GM12874 (cell line): ENCODE data around the gene TMEM164.

Experiments
- TF ChIP-seq, protein P1 (sequence below): IDR thresholded peaks from 2 replicates; pipeline ENCODE4 v1.5.1; 2011; ENCODE audit warnings: low read depth, mild to moderate bottlenecking, control low read depth, low read length, moderate library complexity; ENCODE audit not compliant: insufficient read depth

Gene TMEM164

DNA sequence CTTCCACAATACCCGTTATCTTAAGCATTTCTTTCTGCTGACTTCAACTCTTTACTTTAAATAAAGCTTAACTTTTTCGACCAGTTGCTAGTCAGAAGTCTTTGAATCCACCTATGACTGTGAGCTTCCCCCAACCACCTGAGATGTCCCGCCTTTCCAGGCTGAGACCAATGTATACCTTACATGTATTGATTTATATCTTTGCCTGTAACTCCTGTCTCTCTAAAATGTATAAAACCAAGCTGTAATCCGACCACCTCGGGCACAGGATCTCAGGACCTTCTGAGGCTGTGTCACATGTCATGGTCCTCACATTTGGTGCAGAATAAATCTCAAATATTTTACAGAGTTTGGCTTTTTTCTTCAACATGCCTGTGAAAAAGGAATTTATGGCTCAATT, 2.9 kb upstream of the TMEM164 start:
- TF ChIP-seq, protein P1, sequence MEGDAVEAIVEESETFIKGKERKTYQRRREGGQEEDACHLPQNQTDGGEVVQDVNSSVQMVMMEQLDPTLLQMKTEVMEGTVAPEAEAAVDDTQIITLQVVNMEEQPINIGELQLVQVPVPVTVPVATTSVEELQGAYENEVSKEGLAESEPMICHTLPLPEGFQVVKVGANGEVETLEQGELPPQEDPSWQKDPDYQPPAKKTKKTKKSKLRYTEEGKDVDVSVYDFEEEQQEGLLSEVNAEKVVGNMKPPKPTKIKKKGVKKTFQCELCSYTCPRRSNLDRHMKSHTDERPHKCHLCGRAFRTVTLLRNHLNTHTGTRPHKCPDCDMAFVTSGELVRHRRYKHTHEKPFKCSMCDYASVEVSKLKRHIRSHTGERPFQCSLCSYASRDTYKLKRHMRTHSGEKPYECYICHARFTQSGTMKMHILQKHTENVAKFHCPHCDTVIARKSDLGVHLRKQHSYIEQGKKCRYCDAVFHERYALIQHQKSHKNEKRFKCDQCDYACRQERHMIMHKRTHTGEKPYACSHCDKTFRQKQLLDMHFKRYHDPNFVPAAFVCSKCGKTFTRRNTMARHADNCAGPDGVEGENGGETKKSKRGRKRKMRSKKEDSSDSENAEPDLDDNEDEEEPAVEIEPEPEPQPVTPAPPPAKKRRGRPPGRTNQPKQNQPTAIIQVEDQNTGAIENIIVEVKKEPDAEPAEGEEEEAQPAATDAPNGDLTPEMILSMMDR = no peak

DNA sequence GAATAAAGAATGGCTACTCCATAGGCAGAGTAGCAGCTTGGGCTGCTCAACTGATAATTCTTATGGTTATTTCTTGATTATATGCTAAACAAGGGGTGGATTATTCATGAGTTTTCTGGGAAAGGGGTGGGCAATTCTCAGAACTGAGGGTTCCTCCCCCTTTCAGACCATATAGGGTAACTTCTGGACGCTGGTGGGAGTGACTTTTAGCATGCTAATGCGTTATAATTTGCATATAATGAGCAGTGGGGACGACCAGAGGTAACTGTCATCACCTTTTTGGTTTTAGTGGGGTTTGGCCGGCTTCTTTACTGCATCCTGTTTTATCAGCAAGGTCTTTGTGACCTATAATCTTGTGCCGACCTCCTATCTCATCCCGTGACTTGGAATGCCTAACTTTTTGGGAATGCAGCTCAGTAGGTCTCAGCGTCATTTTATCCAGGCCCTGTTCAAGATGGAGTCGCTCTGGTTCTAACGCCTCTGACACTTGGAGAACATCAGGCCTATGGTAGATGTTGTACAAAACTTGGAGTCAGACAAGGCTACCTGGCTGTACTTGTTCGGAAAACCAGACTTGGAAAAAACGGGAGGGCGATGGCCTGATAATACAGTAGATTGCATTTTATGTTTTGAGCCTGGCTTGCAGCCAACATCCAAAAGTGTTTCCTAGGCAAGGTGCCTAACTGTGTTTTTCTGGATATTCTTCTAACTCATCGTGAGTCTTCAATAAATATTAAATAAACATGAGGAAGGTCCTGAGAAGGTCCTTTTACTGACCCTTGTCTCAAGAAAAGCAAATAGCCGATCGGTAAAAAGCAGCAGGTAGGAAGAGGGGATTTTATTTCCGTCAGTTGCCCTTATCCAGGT, 1.8 kb upstream of the TMEM164 start:
- TF ChIP-seq, protein P1 = no peak

DNA sequence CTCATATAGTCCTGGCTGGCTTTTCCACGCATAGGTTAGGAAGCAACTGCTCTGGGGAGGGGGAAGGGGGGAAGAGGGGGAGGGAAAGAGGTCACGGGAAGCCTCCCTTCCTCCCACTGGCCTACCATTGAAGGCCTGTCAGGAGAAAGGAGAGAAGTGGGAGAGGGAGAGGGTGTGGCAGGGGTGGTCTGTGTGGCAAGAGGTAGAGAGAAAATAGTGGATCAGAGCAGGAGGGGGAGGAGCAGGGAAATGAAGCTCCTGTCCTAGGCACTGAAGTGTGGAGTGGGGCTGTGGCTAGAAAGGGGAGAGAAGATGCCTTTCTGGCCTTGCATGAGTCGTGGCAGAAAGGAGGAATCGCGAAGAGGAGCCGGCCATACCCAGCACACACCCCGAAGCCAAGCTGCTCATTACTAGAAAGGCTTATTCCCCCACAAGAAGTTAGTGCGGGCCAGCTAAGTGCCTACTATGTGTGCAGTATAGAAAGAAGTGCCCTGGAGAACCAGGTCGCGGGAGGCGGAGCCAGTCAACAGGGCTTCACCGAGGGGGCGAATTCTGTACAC, 1.1 kb upstream of the TMEM164 start:
- TF ChIP-seq, protein P1 = no peak

DNA sequence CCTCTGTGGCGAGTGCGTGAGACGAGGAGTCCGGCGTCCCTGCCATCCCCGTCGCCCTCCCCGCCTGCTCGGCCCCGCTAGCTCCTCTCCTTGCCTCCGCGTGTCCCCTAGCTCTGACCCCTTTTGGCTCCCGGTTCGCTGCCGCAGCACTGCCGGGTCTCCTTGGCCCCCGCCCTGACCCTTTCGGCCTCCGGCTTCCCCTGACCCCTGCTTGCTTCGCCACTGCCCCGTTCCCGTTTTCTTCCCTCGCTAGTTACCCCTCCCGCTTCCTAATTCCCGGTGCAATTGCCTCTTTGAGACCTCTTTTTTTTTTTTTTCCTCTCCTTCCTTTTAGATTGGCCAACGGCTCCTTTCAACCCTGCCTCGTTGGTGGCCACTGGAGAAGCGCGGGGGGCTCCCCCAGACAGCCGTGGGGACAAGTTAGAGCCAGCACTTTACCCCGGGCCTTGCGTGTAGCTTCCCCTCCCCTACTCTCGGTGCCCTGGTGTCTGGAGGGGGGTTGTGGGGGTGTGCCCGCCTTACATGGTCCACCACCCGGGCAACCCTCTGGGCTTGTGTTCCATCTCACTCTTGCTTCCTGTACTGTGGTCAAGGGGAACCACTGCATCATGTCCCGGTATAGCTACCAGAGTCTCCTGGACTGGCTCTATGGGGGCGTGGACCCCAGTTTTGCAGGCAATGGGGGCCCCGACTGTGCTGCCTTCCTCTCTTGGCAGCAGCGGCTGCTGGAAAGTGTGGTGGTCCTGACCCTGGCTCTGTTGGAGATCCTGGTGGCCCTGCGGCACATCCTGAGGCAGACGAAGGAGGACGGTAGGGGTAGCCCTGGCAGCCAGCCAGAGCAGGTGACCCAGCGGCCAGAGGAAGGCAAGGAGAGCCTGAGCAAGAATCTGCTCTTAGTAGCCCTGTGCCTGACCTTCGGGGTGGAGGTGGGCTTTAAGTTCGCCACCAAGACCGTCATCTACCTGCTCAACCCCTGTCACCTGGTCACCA, 548 bp downstream of the TMEM164 start:
- TF ChIP-seq, protein P1 = no peak

DNA sequence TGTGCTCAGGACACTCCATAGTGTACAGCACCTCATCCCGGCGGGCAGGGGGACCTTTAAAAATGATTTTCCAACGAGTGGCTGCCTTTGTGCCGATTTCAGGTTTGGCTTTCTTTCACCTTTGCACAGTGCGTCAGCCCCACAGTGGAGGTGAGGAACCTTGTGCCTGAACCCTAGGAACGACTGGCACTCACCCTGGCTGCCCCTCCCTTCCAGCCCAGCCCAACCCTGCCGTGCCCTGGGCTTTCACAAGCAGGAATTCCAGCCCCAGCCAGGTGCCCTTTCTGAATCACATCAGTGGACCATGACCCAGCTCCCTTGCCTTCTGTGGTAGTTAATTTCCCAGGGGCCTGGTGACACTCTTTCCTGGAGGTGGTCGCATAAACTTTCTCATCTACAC, 1.3 kb downstream of the TMEM164 start:
- TF ChIP-seq, protein P1 = no peak

DNA sequence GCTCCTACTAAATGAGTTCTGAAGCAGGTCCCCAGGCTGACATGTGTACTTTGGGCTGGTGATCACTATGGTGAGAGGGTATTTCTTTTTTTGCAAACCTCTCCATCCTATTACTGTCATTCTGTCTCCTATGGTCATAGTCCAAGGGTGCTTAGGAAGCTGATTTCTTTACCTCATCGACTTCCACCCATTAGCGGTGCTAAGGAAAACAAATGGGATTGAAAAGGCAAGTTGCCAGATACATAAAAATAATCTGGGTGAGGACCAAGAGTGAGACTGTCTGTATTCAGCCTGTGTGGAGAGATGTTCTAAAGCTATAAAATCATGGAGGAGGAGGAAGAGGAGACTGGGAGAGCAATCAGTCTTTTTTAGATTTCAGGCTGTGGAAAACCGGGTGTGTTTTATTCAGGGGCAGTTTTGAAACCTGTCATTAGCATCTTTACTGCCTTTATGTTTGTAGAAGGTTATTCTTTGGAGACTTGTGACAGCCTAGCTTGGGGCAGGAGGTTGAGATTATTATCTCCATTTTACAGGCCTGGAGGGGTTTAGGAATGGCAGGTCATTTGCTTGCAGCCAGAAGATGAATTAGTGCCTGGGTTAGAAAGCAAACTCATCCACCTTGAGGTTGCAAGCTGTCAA, 1.9 kb downstream of the TMEM164 start:
- TF ChIP-seq, protein P1 = no peak
